Mesenchymal stem cell (in vitro differentiated cells and primary cell): Measurements from ENCODE around the gene TENT5A.

Experiments used
- DNase-seq: peaks from one replicate; pipeline ENCODE4 v3.0.0-alpha.2; 2013
- H2AFZ ChIP-seq: one replicate; pipeline ENCODE4 v1.6.1; 2013; ENCODE audit warnings: low read depth, mild to moderate bottlenecking, control low read depth, inconsistent platforms, low read length, moderate library complexity
- H2AK5ac ChIP-seq: 2 replicates; pipeline ENCODE4 v1.6.1; 2013; ENCODE audit warnings: low read length, moderate library complexity, mild to moderate bottlenecking, inconsistent platforms; ENCODE audit not compliant: severe bottlenecking
- H2BK120ac ChIP-seq: one replicate; pipeline ENCODE4 v1.6.1; 2013; ENCODE audit warnings: low read depth, mild to moderate bottlenecking, inconsistent platforms, low read length, moderate library complexity
- H2BK12ac ChIP-seq, 2 experiments: one replicate each; pipeline ENCODE4 v1.6.1; 2013; ENCODE audit warnings: inconsistent platforms in 2 of 2, low read length in 2 of 2, mild to moderate bottlenecking in 2 of 2, moderate library complexity in 2 of 2, control low read depth in 1 of 2
- H2BK15ac ChIP-seq: one replicate; pipeline ENCODE4 v1.6.1; 2013; ENCODE audit warnings: mild to moderate bottlenecking, low read depth, inconsistent platforms; ENCODE audit not compliant: poor library complexity, severe bottlenecking
- H2BK5ac ChIP-seq: 2 replicates; pipeline ENCODE4 v1.6.1; 2013; ENCODE audit warnings: low read depth, mild to moderate bottlenecking, low read length, control low read depth, inconsistent platforms; ENCODE audit not compliant: poor library complexity, severe bottlenecking
- H3K14ac ChIP-seq, 2 experiments: one replicate each; pipeline ENCODE4 v1.6.1; 2013; ENCODE audit warnings: inconsistent platforms in 2 of 2, low read length in 2 of 2, control low read depth in 1 of 2, mild to moderate bottlenecking in 1 of 2, moderate library complexity in 1 of 2
- H3K18ac ChIP-seq, 2 experiments: one replicate each; pipeline ENCODE4 v1.6.1; 2013; ENCODE audit warnings: inconsistent platforms in 2 of 2, low read length in 2 of 2, control low read depth in 1 of 2, low read depth in 1 of 2, mild to moderate bottlenecking in 1 of 2
- H3K23ac ChIP-seq, 2 experiments: one replicate each; pipeline ENCODE4 v1.6.1; 2013; ENCODE audit warnings: inconsistent platforms in 2 of 2, low read length in 2 of 2, mild to moderate bottlenecking in 2 of 2, moderate library complexity in 2 of 2, control low read depth in 1 of 2
- H3K27ac ChIP-seq: 2 replicates; pipeline ENCODE4 v1.5.1; 2013; ENCODE audit warnings: mild to moderate bottlenecking, moderate library complexity, low read length, control low read depth, inconsistent platforms; ENCODE audit not compliant: poor library complexity, severe bottlenecking
- H3K27me3 ChIP-seq, 2 experiments: 2 replicates each; pipeline versions ENCODE4 v1.6.1 to v1.7.0; 2013; ENCODE audit warnings: low read length in 2 of 2, mild to moderate bottlenecking in 2 of 2, moderate library complexity in 2 of 2, control low read depth in 1 of 2, inconsistent platforms in 1 of 2; ENCODE audit not compliant: control insufficient read depth in 1 of 2, insufficient read depth in 1 of 2
- H3K36me3 ChIP-seq, 2 experiments: 2 replicates each; pipeline versions ENCODE4 v1.6.1 to v1.7.0; 2013; ENCODE audit warnings: low read length in 2 of 2, control low read depth in 1 of 2, inconsistent platforms in 1 of 2, low read depth in 1 of 2, mild to moderate bottlenecking in 1 of 2; ENCODE audit not compliant: insufficient read depth in 2 of 2, control insufficient read depth in 1 of 2
- H3K4ac ChIP-seq, 2 experiments: one replicate each; pipeline ENCODE4 v1.6.1; 2013; ENCODE audit warnings: inconsistent platforms in 2 of 2, low read length in 2 of 2, mild to moderate bottlenecking in 2 of 2, moderate library complexity in 2 of 2, control low read depth in 1 of 2, low read depth in 1 of 2
- H3K4me1 ChIP-seq: 2 replicates; pipeline ENCODE4 v1.6.1; 2013; ENCODE audit warnings: low read depth, low read length, control low read depth; ENCODE audit not compliant: control insufficient read depth, insufficient read depth
- H3K4me2 ChIP-seq: 2 replicates; pipeline ENCODE4 v1.6.1; 2013; ENCODE audit warnings: low read length, mild to moderate bottlenecking, inconsistent platforms; ENCODE audit not compliant: poor library complexity, severe bottlenecking
- H3K4me3 ChIP-seq, 2 experiments: 2 replicates each; pipeline versions ENCODE4 v1.5.1 to v1.7.0; 2013; ENCODE audit warnings: low read length in 2 of 2, mild to moderate bottlenecking in 2 of 2, control low read depth in 1 of 2, low read depth in 1 of 2; ENCODE audit not compliant: insufficient read depth in 1 of 2
- H3K79me1 ChIP-seq: replicated peaks from 2 replicates; pipeline ENCODE4 v1.6.1; 2013; ENCODE audit warnings: mild to moderate bottlenecking, control low read depth, low read length, inconsistent platforms; ENCODE audit not compliant: poor library complexity, severe bottlenecking
- H3K9ac ChIP-seq: 2 replicates; pipeline ENCODE4 v1.7.0; 2013; ENCODE audit warnings: mild to moderate bottlenecking, low read length, moderate library complexity
- H3K9me3 ChIP-seq: 2 replicates; pipeline ENCODE4 v1.7.0; 2013; ENCODE audit warnings: mild to moderate bottlenecking, low read length; ENCODE audit not compliant: control insufficient read depth
- H4K8ac ChIP-seq: one replicate; pipeline ENCODE4 v1.6.1; 2013; ENCODE audit warnings: inconsistent platforms, mild to moderate bottlenecking, low read length, moderate library complexity
- H4K91ac ChIP-seq: one replicate; pipeline ENCODE4 v1.6.1; 2013; ENCODE audit warnings: mild to moderate bottlenecking, low read length, inconsistent platforms
- WGBS: methylation state at CpG from one replicate; pipeline ENCODE4 v1.1.7; 2013; ENCODE audit warnings: mixed read lengths; 5-methylcytosine and 5-hydroxymethylcytosine counted together

TENT5A gene

GRCh38 chr6:81764531-81764930 is 12.1 kb upstream of the TENT5A start:
- Histone ChIP-seq H4K8ac (no peak overlapping the region), H2BK12ac (peak overlapping the region; percentile 57 to 63), H4K91ac (no peak overlapping the region), H3K9ac (no peak overlapping the region), H3K18ac (peak overlapping the region in 1 of 2 experiments; percentile 18), H2AK5ac (no peak overlapping the region), H3K4me1 (peaks cover 6% of the 10 kb centered on the region), H3K79me1 (no peaks in the 10 kb centered on the region), H3K4me2 (no peak overlapping the region), H2BK120ac (no peak overlapping the region), H2BK5ac (no peak overlapping the region), H3K27me3 (no peaks in the 10 kb centered on the region), H2AFZ (no peak overlapping the region), H3K14ac (no peak overlapping the region), H3K23ac (no peak overlapping the region), H3K27ac (no peak overlapping the region), H2BK15ac (no peak overlapping the region), H3K9me3 (no peaks in the 10 kb centered on the region), H3K4ac (no peak overlapping the region), H3K4me3 (no peak overlapping the region), H3K36me3 (no peaks in the 10 kb centered on the region)
- WGBS = 100% methylated on average over 2 of the region's 2 CpGs
- no peak for DNase-seq

DNA sequence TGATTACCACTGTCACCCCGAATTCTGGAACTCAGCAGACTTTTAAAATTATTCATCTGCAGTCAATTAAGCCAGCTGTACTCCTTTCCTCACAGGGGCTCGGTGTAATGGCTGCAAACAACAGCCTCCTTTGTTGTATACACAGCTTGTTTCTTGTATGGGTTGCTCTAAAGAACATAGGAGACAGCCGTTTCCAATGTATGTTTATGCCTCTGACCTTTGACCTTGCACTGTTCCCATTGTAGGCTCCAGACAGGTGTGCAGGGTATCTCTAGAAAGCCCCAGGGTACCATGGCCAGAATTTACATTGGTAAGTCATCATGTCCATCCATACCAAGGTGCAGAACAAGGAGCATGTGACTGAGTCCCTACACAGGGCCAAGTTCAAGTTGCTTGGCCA is 11.5 kb upstream of the TENT5A start:
- H3K9ac ChIP-seq = no peak overlapping the region
- H2AK5ac ChIP-seq = peak overlapping the region; percentile 32
- H2BK5ac ChIP-seq = no peak overlapping the region
- no peak overlapping the region for H4K91ac ChIP-seq
- H3K4me2 ChIP-seq = no peak overlapping the region
- no peaks in the 10 kb centered on the region for H3K36me3 ChIP-seq
- no peaks in the 10 kb centered on the region for H3K27me3 ChIP-seq
- no peaks in the 10 kb centered on the region for H3K79me1 ChIP-seq
- H4K8ac ChIP-seq = no peak overlapping the region
- H3K27ac ChIP-seq = no peak overlapping the region
- H3K18ac ChIP-seq = peak overlapping the region; percentile 18 to 30
- peaks cover 6% of the 10 kb centered on the region for H3K4me1 ChIP-seq
- no peak overlapping the region for H2AFZ ChIP-seq
- H3K23ac ChIP-seq = no peak overlapping the region
- H3K14ac ChIP-seq = no peak overlapping the region
- H2BK120ac ChIP-seq = no peak overlapping the region
- no peak overlapping the region for H3K4ac ChIP-seq
- no peak overlapping the region for H3K4me3 ChIP-seq
- H3K9me3 ChIP-seq = no peaks in the 10 kb centered on the region
- no peak overlapping the region for H2BK15ac ChIP-seq
- no peak for DNase-seq
- H2BK12ac ChIP-seq = peak overlapping the region; percentile 57 to 72
- 84% methylated on average over 3 of the region's 3 CpGs for WGBS

DNA sequence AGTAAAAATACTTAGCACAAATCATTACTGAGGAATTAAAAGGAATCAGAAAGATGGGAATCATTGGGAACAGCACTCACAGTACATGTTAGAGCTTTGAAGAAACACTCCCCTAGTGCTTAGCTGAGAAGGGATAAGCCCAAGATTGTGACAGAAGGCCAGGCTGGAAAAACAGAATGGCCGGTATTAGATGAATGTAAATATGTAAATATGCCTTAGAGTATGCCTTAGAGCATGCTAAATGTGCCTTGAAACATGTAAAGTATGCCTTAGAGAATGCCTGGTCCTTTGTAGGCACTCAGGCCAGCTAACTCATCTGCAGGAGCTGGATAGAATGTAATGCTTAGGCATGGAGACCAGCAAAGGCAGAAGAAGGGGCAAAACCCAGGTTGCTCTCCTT is 10.6 kb upstream of the TENT5A start:
- Histone ChIP-seq H3K79me1 (no peaks in the 10 kb centered on the region), H2BK12ac (peak overlapping the region; percentile 69 to 95), H3K27me3 (no peaks in the 10 kb centered on the region), H4K8ac (no peak overlapping the region), H3K23ac (no peak overlapping the region), H2BK15ac (no peak overlapping the region), H2AFZ (no peak overlapping the region), H3K27ac (no peak overlapping the region), H3K36me3 (no peaks in the 10 kb centered on the region), H4K91ac (peak overlapping the region; percentile 83), H3K9me3 (no peaks in the 10 kb centered on the region), H2BK120ac (no peak overlapping the region), H3K18ac (peak overlapping the region; percentile 54 to 79), H2BK5ac (no peak overlapping the region), H3K4ac (peak overlapping the region in 1 of 2 experiments; percentile 3), H2AK5ac (peak overlapping the region; percentile 89), H3K4me2 (no peak overlapping the region), H3K14ac (no peak overlapping the region), H3K4me3 (no peak overlapping the region), H3K9ac (peak overlapping the region; percentile 52), H3K4me1 (peaks cover 6% of the 10 kb centered on the region)
- 92% methylated on average over 1 of the region's 1 CpG for WGBS
- DNase-seq = no peak

DNA sequence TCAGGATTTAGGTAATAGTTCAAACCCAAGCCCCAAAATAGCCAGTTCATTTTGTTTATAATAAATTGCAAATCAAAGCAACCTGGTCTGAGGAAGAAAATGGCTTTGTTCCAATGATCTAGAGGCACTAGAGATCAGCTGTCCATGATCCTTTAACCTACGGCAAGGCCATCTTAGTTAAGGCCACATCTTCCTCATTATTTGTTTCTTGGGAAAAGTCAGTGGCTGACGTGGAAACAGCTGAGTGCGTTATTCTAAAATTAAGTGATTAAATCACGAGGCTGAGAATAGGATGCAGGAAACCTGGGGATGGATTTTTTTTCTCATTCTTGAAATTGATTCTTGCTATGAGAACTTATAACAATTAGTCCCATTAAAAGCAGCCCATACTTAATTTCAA is 10.1 kb upstream of the TENT5A start:
- Histone ChIP-seq H2BK120ac (no peak overlapping the region), H3K27me3 (no peaks in the 10 kb centered on the region), H2BK15ac (no peak overlapping the region), H3K4me2 (no peak overlapping the region), H3K18ac (peak overlapping the region; percentile 18 to 70), H3K36me3 (no peaks in the 10 kb centered on the region), H2AFZ (no peak overlapping the region), H3K4me1 (peaks cover 5% of the 10 kb centered on the region), H2BK12ac (no peak overlapping the region), H2BK5ac (no peak overlapping the region), H3K4ac (no peak overlapping the region), H3K27ac (no peak overlapping the region), H3K4me3 (no peak overlapping the region), H3K9ac (peak overlapping the region; percentile 52), H4K91ac (no peak overlapping the region), H4K8ac (no peak overlapping the region), H3K23ac (no peak overlapping the region), H2AK5ac (no peak overlapping the region), H3K14ac (no peak overlapping the region), H3K79me1 (no peaks in the 10 kb centered on the region), H3K9me3 (no peaks in the 10 kb centered on the region)
- no peak for DNase-seq
- WGBS = 76% methylated on average over 1 of the region's 4 CpGs
